GM19240 (cell line): ENCODE data around the gene JTB.
A peak's percentile ranks its signal among the peaks of the same experiment; 100 is the strongest.
"Not testable (repeated sequence)": the region's sequence is repeated elsewhere in the genome, so short reads cannot be mapped to it uniquely, and the experiment has no call there.

ENCODE experiments used
- DNase-seq: peaks from one replicate; pipeline ENCODE4 v3.0.0; 2011; ENCODE audit warnings: low spot score; ENCODE audit not compliant: insufficient read length

The JTB gene

DNA sequence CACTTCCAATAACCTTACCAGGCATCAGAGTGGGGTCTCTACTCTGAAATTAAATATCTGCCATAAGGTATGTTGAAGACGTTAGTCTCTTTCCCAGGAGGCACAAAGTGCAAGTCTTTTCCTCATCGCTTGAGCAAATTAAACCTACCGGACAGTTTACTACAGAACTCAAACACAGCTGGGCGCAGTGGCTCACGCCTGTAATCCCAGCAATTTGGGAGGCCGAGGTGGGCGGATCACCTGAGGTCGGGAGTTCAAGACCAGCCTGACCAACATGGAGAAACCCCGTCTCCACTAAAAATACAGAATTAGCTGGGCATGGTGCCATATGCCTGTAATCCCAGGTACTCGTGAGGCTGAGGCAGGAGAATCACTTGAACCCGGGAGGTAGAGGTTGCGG is 1.6 kb upstream of the JTB start:
- DNase-seq: not testable (repeated sequence)

DNA sequence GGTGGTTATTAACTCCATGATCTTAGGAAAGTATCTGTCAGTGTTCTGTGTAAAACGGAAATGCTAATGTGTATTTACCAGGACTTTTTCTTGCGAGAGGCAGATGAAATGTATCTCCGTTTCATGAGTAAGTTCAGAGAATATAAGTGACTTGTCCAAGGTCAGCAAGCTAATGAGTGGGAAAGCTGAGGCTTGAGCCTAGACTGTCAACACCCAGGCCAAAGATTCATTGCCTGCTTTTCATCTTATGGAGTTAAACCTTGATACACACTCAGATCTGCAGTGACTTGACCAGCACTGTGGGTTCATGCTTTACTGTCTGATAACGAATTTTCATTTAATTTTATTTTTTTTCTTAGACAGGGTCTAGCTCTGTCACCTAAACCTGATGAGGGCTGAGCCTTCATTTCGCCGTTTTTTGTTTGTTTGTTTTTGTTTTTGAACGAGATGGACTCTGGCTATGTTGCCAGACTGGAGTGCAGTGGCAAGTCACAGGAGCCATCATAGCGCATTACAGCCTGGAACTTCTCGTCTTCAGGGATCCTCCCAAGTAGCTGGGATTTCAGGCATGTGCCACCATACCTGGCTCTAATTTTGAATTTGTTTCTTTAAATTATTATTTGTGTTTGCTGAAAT is 918 bp upstream of the JTB start:
- no peak for DNase-seq

DNA sequence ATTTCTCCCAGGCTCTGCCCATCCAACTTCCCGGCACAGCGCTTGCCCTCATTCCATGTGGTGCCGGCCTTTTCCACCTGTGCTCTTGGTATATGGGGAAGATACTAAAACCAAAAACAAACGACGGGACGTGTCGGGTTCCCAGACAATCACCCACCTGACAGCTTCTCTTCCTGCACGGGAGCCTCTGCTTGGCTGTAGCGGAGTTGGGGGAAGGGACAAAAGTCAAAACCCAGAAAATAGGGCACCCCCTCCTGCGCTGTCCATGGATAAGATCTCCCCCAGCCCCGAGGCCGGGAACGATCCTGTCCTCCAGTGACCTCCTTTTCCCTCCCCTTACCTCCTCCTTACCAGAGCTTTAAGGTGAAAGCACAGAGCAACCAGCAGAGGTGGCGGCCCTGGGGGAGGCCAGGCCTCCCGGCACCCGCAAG is 640 bp downstream of the JTB start:
- no peak for DNase-seq

DNA sequence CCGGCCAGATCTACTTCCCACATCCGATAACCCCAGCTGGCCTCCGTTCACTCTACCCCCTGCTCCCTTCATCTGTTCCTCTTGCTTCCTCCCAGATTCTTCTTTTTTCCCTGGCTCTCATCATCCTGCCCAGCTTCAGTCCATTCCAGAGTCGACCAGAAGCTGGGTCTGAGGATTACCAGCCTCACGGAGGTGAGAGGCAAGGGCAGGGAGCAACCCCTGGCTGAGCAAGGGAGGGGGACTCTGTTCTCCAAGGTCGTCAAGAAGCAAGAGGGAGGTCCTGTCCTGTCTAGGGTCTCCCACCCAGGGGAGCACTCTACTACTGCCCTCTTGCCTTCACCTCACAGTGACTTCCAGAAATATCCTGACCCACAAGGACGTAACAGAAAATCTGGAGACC is 3.9 kb downstream of the JTB start:
- no peak for DNase-seq

DNA sequence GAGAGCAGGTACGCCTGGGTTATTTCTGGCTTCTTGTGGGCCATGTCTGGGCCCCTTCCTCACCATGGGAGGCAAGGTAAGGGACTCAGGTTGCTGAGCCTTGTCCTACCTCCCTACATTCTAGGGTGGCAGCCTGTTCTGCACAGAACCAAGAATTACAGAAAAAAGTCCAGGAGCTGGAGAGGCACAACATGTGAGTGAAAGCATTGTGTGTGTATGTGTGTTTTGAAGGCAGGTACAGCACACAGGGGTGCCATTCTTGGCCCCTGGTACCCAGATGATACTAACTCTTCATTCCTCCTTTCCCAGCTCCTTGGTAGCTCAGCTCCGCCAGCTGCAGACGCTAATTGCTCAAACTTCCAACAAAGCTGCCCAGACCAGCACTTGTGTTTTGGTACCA is 4.4 kb downstream of the JTB start:
- no peak for DNase-seq

DNA sequence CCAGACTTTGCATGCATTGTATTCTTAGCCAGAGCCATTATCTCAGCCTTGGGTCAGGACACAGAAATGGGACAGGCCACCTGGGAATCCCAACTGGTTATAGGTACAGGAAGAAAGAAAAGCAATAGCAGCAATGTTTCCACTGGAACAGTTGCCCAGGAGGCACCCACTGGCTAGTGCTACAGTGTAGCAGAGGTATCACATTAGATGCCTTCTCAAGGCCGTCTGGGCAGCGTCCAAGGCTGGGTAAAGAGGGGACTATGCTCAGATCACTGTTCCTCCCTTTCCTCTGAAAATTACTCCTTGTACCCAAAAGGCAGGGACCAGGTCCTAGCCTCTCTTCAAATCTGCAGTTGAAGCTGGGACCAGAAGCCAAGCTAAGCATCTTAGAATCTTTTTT is 7.1 kb downstream of the JTB start:
- no peak for DNase-seq

DNA sequence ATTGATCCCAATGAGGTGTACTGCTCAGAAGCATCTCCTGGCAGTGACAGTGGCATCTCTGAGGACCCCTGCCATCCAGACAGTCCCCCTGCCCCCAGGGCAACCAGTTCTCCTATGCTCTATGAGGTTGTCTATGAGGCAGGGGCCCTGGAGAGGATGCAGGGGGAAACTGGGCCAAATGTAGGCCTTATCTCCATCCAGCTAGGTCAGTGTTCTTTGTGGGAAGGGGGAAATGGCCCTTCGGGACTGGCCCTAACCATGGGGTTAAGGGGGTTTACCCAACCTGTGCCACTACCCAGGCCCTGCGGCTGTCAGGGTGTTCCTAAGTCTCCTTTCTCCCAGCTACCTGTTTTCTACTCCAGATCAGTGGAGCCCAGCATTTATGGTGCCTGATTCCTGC is 8.5 kb downstream of the JTB start:
- no peak for DNase-seq

DNA sequence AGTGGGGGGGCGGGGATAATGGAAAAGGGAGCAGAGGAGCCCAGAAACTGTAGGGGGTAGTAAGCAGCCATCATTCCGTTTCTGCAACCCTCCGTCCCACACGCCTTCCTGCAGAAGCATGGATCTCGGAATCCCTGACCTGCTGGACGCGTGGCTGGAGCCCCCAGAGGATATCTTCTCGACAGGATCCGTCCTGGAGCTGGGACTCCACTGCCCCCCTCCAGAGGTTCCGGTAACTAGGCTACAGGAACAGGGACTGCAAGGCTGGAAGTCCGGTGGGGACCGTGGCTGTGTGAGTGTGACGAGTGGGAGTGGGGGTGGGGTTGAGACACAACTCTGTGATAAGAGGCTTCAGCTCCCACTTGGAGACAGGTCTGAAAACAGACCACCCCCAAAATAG is 9.1 kb downstream of the JTB start:
- DNase-seq: no peak

DNA sequence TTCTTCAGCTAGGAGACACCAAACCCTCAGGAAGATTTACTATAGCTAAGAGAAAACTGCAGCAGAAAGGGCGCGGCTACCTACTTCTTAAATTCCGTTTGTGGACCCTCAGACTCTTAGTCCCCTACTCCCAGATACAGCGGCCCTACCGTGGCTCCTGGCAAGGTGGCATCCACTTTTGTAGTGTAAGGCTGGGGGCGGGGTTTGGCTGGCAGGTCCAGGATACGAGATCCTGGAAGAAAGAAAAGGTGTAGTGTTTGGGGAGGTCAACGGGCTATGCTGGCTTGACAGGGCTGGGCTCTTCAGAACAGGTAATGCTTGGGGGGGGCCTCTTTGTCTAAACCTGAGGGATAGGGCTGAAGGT is 9.5 kb downstream of the JTB start:
- no peak for DNase-seq

DNA sequence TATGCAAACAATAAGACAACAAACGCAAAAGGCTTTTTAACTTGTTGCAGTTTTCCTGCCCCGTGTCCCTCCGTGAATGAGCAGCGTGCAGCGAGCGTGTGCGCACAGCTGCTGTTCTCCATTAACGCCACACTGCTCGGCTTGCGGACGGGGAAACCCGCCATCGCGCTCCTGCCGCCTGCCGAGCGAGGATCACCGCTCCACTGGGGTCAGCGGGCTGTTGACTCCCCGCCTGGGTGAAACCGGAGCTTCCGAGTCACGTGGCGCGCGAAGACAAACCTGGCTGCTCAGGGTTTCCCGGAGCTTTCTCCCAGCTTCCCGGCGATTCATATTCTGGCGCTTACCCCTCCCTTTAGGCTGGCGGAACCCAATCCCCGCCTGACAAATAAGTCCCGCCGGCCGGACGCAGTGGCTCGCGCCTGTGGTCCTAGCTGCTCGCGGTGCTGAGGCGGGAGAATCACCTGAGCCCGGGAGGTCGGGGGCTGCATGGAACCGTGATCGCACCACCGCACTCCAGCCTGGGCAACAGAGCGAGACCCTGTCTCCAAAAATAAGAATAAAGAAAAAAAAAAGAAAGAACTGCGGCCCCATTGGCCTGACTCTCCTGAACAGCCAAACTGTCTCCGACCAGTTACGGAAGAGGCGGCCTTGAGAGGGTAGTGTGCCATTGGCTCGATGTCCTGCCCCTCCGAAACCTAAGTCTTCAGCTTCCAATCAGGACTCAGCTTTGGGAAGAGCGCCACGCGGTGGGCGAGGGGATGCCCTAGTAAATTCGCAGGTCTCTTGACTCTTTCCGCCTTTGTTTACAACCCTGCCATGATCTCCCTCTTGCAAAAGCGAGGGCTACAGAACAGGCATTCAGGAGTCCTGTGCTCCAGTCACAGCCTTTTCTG is 10.1 kb downstream of the JTB start, which contains the start of gene CREB3L4:
Gene CREB3L4, plus strand, starts transcription at position 796 of the 893 bp plus-strand sequence. CDS start 624 bp downstream, outside the sequence.
- peak; percentile 77 for DNase-seq

DNA sequence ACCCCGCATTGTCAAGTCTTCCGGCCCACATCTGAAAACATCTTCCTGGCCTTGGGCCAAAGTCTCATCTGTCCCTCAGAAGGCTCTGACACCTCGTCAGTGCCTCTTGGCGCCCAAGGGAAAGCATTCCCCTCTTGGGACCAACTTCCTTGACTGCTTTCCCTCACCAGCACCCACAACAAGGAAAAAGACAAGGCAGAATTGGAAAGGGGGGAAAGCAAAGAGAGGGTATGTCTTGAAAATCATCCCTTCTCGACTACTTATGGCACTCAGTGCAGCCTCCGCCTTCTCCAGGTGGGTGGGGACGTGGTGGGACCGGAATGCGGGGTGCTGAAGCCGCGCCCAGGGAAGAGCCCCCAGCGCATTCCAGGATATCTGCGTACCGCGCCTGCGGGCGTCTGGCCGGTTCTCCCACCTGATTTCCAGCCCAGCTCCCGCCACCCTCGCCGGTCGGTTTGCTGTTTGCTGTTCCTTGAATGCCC is 13.6 kb downstream of the JTB start:
- no peak for DNase-seq

DNA sequence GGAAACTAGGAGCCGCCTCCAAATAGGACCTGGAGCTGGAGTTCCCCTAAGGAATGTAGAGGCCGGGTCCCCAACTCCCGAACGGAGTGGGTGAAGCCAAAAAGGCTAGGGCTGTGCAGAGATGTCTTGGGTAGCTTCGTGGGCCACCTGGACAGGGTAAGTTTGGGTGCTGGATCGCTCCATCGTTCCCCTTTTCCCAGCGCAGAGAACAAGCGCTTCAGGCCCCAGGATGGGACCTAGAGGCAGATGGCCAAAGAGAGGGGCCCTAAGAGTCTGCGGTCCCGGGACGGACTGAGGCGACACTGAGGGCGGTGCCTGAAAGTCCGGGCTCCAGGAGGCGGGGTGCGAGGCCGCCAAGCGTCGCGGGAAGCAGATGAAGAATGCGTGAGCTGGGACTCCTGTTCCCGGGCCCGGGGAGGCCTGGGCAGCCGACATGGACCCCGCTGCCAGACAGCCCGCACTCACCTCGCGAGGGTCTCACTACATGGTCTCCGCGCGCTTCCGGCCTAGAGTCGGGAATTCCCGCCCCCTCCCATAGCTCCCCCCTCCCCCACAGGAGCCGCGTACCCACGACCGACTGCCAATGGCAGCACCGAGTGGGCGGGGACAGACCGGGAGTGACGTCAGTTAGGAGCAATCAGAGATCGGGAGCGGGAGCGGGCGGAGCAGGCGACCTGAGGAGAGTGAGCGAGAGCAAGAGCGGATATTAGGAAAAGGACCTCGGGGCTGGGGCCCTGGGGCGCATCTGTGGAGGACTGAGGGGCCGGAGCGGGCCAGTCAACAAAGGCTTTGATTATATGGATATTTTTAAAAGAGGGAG is 14.2 kb downstream of the JTB start, which contains the start of gene SLC39A1:
Gene SLC39A1, minus strand, starts transcription at position 508 of the 820 bp plus-strand sequence. CDS start 822 bp downstream, outside the sequence.
- peak; percentile 74 for DNase-seq

DNA sequence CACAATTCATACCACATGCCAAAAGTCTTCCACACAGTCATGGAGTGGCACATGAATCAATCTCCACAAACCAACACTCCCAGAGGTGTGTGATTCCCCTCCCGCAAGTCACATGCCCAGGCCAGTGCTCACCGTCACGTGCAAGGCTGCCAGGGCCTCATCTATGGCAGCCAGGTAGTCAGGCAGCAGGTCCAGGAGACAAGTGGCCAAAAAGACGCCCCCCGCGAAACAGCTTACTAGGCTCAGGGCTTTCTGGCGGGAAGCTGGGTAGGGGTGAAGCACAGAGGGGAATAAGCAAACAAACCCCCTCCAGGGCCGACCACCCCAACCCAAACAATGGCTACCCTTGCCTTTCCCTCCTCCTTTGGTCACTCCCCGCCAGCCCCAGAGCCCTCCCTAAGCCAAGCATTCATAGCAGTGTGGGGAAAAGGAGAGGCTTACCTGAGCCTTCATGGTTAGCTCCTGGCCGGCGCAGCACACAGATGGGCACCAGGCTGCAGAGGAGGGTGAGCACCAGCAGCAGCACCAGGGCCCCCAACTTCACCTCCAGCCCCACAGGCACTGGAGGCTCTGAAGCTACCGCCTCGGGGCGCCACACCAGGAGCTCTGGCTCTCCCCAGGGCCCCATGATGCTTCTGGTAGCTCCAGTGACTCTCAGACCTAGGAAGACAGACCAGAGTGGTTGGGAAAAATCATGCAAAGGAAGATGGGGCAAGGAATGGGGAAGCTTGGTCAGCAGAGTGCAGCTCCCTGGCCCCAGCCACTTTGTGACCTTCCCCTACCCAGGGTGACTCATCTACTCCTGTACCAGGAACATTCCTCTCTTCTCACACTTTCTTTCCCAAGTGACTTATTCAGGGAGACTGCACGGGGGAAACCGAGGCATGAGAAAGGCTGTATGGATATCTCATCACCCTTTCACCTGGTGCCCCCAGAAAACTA is 15.1 kb downstream of the JTB start:
- DNase-seq: no peak

DNA sequence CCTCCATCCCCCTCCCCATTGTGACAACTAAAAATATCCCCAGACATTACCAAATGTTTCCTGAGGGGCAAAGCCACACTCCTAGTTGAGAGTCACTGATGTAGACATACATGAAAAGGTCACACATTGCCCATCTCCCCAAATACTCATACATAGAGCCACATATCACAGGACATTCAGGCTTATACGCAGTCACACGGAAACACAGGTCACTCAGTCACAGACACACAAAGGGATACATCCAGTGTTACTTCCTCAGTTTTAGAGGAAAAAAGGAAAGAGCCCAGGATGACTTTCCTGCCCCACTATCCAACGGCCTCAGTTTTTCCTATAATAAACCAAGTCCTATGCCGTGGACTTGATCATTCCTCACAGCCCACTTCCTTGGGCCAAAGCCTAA is 16.1 kb downstream of the JTB start:
- no peak for DNase-seq

DNA sequence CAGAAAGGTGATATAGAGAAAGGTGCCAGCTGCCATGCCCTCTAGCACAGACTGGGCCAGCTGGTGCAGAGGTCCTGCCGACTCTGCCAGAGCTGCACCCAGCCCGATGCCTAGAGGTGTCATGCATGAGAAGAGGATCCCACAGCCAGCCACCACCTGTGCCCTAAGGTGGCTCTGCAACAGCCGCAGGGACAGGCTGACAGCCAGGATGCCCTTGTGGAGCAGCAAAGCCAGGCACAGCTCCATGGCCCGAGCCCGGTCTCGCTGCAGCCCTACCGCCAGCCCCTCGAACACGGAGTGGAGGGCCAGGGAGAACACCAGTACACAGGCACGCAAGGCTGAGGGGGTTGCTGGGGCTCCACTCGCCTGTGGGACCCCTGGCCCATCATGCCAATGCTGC is 17.3 kb downstream of the JTB start:
- DNase-seq: no peak

DNA sequence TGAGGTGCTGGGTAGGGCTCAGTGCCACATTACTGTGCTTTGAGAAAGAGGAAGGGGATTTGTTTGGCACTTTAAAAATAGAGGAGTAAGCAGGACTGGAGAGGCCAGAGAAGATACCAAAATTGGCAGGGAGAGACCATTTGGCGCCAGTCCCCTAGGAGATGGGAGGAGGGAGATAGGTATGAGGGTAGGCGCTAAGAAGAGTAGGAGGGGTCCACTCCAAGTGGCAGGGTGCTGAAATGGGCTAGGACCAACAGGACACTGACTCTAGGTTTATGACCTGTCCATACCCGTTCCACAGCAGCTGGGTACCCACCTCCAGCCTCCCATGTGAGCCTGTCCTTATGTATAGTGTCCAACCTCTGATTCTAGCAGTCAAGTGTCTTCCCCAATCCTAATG is 18.0 kb downstream of the JTB start:
- DNase-seq: no peak

DNA sequence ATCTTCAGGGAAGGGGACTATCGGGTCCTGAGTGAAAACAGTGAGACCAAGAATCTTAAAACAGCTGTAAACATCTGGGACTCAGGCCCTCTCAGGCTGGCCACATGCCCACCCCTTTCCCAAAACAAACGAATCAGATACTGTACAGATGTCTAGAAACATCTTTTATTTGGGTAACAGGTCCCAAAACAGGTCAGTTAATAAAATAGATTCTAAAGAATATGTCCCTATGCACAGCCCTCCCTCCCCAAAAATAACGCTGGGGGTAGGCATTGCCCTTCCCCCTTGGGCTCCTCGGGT is 18.6 kb downstream of the JTB start:
- no peak for DNase-seq

DNA sequence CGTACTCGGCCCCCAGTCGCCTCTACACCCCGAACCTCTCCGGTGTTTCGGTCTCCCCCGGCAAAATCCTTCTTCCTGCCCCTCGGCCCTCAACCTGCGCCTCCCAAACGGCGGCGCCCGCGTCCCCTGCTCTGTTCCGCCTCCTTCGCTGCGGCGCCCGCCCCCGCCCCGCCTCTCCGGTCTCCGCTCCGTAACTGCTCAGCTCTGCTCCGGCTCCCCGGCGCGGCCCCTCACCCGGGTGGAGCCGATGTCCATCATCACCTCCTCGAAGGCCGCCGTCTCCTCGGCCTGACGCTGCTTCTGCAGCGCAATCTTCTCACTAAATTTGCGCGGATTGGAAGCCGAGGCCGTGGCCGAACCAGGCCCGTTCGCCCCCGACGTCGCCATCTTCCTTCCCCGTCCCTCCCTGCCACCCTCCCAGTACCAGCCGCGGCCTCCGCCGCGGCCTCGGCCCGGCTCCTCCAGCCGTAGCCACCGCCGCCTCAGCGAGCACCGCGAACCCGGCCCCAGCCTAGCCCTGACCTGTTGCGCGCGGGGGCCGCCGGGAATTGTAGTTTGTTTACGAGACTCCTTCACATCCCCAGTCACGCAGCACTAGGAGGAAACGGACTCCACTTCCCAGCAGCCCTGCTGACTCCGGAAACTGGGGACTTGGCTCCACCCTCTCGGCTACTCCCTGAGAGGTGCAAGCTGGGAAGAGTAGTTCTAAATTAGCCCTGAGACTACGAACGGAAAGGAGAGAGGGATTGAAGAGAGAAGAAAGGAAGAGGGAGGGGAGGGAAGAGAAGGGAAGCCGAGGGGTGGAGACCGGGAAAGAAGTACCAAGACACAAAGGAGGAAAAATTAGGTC is 19.1 kb downstream of the JTB start, which contains the start of gene CRTC2:
Gene CRTC2, minus strand, starts transcription at position 502 of the 850 bp plus-strand sequence. Its CDS starts 115 bp downstream, at position 387.
- DNase-seq: peak; percentile 92

DNA sequence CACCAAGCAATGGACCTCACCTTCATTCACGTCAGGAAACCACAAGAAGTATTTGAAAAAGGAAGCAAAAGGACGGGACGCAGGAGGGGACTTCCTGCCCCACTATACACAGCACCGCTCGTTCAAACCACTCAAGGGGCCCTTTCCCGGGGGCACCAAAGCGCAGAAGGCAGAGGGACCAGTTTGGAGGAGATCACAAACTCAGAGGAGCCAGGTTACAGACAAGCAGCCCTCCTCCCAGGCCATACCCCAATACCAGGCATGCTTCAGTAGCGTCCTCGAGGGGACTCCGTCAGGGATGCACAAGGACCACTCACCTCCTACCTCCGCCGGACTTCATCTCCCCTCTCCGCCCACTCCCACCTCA is 19.7 kb downstream of the JTB start:
- peak; percentile 56 for DNase-seq
